Measurements from ENCODE around the gene SAP30L.

SAP30L gene

DNA sequence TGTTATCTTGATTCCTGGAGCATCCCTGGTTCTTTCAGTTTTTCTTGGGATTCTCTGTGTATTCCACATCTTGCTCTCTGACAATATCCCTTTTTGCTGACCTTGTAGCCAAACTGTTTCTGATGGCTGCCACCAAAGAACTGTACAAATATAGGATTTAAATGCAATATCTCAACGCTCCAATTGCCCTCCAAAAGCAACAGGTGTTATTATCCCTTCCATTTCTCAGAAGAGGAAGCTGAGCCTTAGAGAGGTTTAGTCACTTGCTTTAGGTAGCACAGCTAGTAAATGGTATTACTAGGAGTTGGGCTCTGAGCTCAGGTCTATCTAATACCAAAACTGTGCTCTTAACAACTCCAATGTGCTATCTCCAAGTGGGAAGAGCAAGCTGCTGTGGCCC lies 56.4 kb downstream of the SAP30L start:
- H3K9ac ChIP-seq (ENCODE audit: insufficient read length, low read depth) = no peak overlapping the region
- no peaks in the 10 kb centered on the region for H3K9me3 ChIP-seq (ENCODE audit: insufficient read depth, low read length)
- H3K4me1 ChIP-seq (ENCODE audit: insufficient read depth, insufficient read length) = peaks cover 5% of the 10 kb centered on the region
- DNase-seq (ENCODE audit: low read depth, low spot score) = no peak
- H3K36me3 ChIP-seq (ENCODE audit: insufficient read depth, insufficient read length, low read length) = no peaks in the 10 kb centered on the region
- TF ChIP-seq ZNF274 (IDR thresholded peaks at IDR 0.05; ENCODE audit: low read depth, low read length) (no peak), YY1 (IDR thresholded peaks at IDR 0.05; ENCODE audit: insufficient read depth, insufficient read length) (no peak), SUZ12 (IDR thresholded peaks at IDR 0.05; ENCODE audit: extremely low read depth, insufficient read depth, insufficient read length) (no peak)
- H3K4me3 ChIP-seq (ENCODE audit: insufficient read length, low read depth) = no peak overlapping the region
- no peaks in the 10 kb centered on the region for H3K27me3 ChIP-seq (ENCODE audit: insufficient read depth, insufficient read length)

DNA sequence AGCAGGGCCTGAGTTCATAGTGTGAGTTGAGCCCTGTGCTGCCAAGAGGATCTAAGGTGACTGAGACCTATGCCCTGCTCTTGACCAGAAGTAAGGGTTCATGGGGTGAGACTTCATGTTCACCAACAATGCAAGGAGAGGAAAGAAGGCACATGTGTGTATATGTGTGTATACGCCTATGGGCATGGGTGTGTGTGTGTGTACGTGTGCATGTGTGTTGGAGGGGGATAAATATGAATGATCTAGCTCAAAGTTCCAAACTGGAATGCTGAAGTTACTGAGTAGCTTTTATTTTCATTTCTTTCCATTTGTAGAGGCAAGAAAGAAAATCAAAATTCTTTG lies 57.9 kb downstream of the SAP30L start:
- TF ChIP-seq ZNF274 (IDR thresholded peaks at IDR 0.05; ENCODE audit: low read depth, low read length) (no peak), YY1 (IDR thresholded peaks at IDR 0.05; ENCODE audit: insufficient read depth, insufficient read length) (no peak), SUZ12 (IDR thresholded peaks at IDR 0.05; ENCODE audit: extremely low read depth, insufficient read depth, insufficient read length) (no peak)
- no peak for DNase-seq (ENCODE audit: low read depth, low spot score)
- Histone ChIP-seq H3K9ac (ENCODE audit: insufficient read length, low read depth) (no peak overlapping the region), H3K36me3 (ENCODE audit: insufficient read depth, insufficient read length, low read length) (no peaks in the 10 kb centered on the region), H3K4me3 (ENCODE audit: insufficient read length, low read depth) (no peak overlapping the region), H3K9me3 (ENCODE audit: insufficient read depth, low read length) (no peaks in the 10 kb centered on the region), H3K27me3 (ENCODE audit: insufficient read depth, insufficient read length) (no peaks in the 10 kb centered on the region), H3K4me1 (ENCODE audit: insufficient read depth, insufficient read length) (peaks cover 5% of the 10 kb centered on the region)

DNA sequence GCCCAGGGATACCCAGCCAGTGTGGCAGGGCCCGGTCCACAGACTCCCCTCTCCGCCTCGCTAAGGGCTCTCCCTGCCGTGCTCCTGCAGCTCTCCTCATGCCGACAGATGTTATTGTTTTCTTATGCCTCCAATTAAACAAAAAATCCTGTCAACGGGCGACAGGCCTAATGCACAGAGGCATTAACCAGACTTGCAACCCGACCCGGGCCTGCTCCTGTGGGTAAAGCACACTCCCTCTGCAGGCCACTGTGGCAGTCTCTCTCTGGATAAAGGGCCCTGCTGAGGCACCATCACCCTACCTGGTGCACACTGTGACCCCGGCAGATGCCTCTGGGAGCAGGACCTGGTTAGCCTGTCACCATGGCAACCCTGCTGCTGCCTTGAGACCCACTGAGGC lies 59.8 kb downstream of the SAP30L start:
- no peak overlapping the region for H3K4me3 ChIP-seq (ENCODE audit: insufficient read length, low read depth)
- no peak for DNase-seq (ENCODE audit: low read depth, low spot score)

DNA sequence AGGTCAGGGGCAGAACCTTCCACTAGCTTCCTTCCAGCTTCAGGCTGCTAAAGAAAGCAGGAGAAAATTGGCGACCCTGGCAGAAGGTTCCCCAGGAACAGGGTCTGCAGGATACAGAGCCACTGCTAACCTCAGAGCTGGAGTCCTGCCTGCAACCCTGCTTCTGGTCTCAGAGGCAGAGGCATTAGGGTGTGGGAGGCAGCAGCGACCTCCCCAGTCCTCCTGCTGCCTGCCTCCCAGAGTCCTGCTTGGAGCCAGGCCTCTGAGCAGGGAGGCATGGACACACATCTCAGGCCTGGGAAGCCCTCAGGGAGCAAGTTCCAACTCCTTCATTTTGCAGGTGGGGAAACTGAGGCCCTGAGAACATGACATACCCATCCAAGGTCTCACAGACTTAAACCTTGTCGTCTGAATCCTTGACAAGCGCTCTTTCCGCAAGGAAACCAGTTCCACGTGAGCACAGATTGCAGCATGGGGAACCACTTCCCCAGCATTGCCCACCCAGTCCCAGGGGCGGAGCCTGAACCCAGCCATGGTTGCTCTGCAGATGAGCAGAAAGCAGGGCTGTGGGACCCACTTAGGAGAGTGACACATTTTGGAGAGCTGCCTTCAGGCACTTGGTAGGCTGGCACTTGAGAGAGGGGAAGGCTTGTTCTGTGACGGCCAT lies 60.4 kb downstream of the SAP30L start:
- DNase-seq (ENCODE audit: low read depth, low spot score) = no peak

More for the DNA sequence above, 59.8 kb downstream of the SAP30L start:
- TF ChIP-seq SUZ12 (IDR thresholded peaks at IDR 0.05; ENCODE audit: extremely low read depth, insufficient read depth, insufficient read length) = no peak
- no peak for TF ChIP-seq YY1 (IDR thresholded peaks at IDR 0.05; ENCODE audit: insufficient read depth, insufficient read length)
- no peak for TF ChIP-seq ZNF274 (IDR thresholded peaks at IDR 0.05; ENCODE audit: low read depth, low read length)
- Histone ChIP-seq H3K9me3 (ENCODE audit: insufficient read depth, low read length) (no peaks in the 10 kb centered on the region), H3K4me1 (ENCODE audit: insufficient read depth, insufficient read length) (peaks cover 7% of the 10 kb centered on the region), H3K36me3 (ENCODE audit: insufficient read depth, insufficient read length, low read length) (no peaks in the 10 kb centered on the region), H3K9ac (ENCODE audit: insufficient read length, low read depth) (no peak overlapping the region), H3K27me3 (ENCODE audit: insufficient read depth, insufficient read length) (no peaks in the 10 kb centered on the region)

DNA sequence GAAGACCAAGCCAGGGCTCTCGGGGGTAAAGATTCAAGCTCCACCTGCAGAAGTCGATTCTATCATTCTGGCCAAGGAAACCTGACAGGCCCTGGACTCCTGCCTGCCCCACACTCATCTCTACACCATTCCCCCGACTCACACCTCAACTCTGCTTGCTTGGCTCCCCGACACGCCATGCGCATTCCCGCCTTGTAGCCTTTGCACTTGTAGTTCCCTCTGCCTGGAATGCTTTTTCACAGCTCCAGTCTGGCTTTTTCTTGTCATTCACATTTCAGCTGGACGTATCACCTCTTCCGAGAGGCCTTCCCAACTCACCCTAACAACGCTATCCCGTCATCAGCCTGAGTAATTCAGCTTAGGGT lies 60.9 kb downstream of the SAP30L start:
- Histone ChIP-seq H3K9ac (ENCODE audit: insufficient read length, low read depth) (no peak overlapping the region), H3K36me3 (ENCODE audit: insufficient read depth, insufficient read length, low read length) (no peaks in the 10 kb centered on the region), H3K4me1 (ENCODE audit: insufficient read depth, insufficient read length) (peaks cover 7% of the 10 kb centered on the region), H3K27me3 (ENCODE audit: insufficient read depth, insufficient read length) (no peaks in the 10 kb centered on the region), H3K4me3 (ENCODE audit: insufficient read length, low read depth) (no peak overlapping the region), H3K9me3 (ENCODE audit: insufficient read depth, low read length) (no peaks in the 10 kb centered on the region)
- DNase-seq (ENCODE audit: low read depth, low spot score) = no peak
- TF ChIP-seq YY1 (IDR thresholded peaks at IDR 0.05; ENCODE audit: insufficient read depth, insufficient read length) = no peak
- TF ChIP-seq SUZ12 (IDR thresholded peaks at IDR 0.05; ENCODE audit: extremely low read depth, insufficient read depth, insufficient read length) = no peak
- TF ChIP-seq ZNF274 (IDR thresholded peaks at IDR 0.05; ENCODE audit: low read depth, low read length) = no peak

More for the DNA sequence above, 60.4 kb downstream of the SAP30L start:
- no peak for TF ChIP-seq SUZ12 (IDR thresholded peaks at IDR 0.05; ENCODE audit: extremely low read depth, insufficient read depth, insufficient read length)
- no peak for TF ChIP-seq ZNF274 (IDR thresholded peaks at IDR 0.05; ENCODE audit: low read depth, low read length)
- no peak for TF ChIP-seq YY1 (IDR thresholded peaks at IDR 0.05; ENCODE audit: insufficient read depth, insufficient read length)
- no peaks in the 10 kb centered on the region for H3K36me3 ChIP-seq (ENCODE audit: insufficient read depth, insufficient read length, low read length)
- H3K4me3 ChIP-seq (ENCODE audit: insufficient read length, low read depth) = no peak overlapping the region
- no peaks in the 10 kb centered on the region for H3K27me3 ChIP-seq (ENCODE audit: insufficient read depth, insufficient read length)
- H3K4me1 ChIP-seq (ENCODE audit: insufficient read depth, insufficient read length) = peaks cover 7% of the 10 kb centered on the region
- no peaks in the 10 kb centered on the region for H3K9me3 ChIP-seq (ENCODE audit: insufficient read depth, low read length)
- no peak overlapping the region for H3K9ac ChIP-seq (ENCODE audit: insufficient read length, low read depth)

DNA sequence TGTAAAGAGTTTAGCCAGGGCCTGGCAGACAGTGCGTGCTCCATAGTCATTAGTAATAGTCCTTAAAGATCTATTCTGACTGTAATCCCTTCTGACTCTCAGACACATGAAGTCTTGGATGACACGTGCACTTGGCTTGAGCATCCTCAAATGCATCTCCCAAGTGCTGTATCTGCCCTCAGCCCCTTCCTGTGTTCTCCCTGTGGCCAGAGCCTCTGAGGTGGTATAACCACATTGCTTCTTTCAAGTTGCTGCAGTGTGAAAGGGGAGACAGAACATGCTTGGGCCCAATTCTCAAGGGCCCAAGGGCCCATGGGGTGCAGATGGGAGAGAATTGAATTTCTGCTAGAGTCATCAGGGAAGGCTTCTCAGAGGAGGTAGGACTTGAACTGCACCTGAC lies 62.3 kb downstream of the SAP30L start:
- TF ChIP-seq ZNF274 (IDR thresholded peaks at IDR 0.05; ENCODE audit: low read depth, low read length) (no peak), SUZ12 (IDR thresholded peaks at IDR 0.05; ENCODE audit: extremely low read depth, insufficient read depth, insufficient read length) (no peak), YY1 (IDR thresholded peaks at IDR 0.05; ENCODE audit: insufficient read depth, insufficient read length) (no peak)
- Histone ChIP-seq H3K4me1 (ENCODE audit: insufficient read depth, insufficient read length) (peaks cover 7% of the 10 kb centered on the region), H3K9ac (ENCODE audit: insufficient read length, low read depth) (no peak overlapping the region), H3K27me3 (ENCODE audit: insufficient read depth, insufficient read length) (no peaks in the 10 kb centered on the region), H3K36me3 (ENCODE audit: insufficient read depth, insufficient read length, low read length) (no peaks in the 10 kb centered on the region), H3K9me3 (ENCODE audit: insufficient read depth, low read length) (no peaks in the 10 kb centered on the region), H3K4me3 (ENCODE audit: insufficient read length, low read depth) (no peak overlapping the region)
- no peak for DNase-seq (ENCODE audit: low read depth, low spot score)

DNA sequence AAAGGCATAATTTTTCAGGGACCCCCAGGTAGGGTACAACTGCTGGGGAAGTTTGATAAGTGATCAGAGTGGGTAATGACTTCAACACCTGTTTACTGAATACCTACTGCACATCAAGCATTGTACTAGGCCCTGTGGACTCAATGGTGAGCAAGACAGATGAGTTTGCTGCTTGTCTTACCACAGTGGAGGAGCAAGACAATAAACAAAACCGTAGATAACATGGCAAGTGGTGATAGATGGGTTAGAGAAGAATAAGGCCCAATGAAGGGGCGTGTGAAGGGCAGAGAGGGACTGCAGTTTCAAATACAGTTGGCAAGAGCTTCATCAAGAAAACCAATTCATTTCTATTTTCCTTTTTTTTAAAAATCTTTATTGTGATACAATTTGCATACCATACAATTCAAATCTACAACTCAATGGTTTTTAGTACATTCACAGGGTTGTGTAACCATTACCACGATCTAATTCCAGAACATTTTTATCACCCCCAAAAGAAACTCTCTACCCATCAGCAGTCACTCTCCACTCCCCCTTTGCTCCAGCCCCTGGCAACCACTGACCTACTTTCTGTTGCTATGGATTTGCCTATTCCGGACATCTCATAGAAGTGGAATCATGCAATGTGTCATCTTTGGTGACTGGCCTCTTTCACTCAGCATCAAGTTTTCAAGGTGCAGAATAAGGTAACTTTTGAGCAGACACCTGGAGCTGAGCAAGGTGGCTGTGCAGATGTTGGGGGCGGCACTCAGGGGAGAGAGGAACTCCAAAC lies 64.2 kb downstream of the SAP30L start:
- no peaks in the 10 kb centered on the region for H3K27me3 ChIP-seq (ENCODE audit: insufficient read depth, insufficient read length)
- no peaks in the 10 kb centered on the region for H3K36me3 ChIP-seq (ENCODE audit: insufficient read depth, insufficient read length, low read length)
- no peak overlapping the region for H3K4me3 ChIP-seq (ENCODE audit: insufficient read length, low read depth)
- no peak overlapping the region for H3K9ac ChIP-seq (ENCODE audit: insufficient read length, low read depth)
- no peak for DNase-seq (ENCODE audit: low read depth, low spot score)
- no peaks in the 10 kb centered on the region for H3K9me3 ChIP-seq (ENCODE audit: insufficient read depth, low read length)
- TF ChIP-seq SUZ12 (IDR thresholded peaks at IDR 0.05; ENCODE audit: extremely low read depth, insufficient read depth, insufficient read length) (no peak), YY1 (IDR thresholded peaks at IDR 0.05; ENCODE audit: insufficient read depth, insufficient read length) (no peak)
- H3K4me1 ChIP-seq (ENCODE audit: insufficient read depth, insufficient read length) = peaks cover 7% of the 10 kb centered on the region

All from NT2/D1 (cell line).